ENCODE results near the gene NPAS3.

The NPAS3 gene

DNA sequence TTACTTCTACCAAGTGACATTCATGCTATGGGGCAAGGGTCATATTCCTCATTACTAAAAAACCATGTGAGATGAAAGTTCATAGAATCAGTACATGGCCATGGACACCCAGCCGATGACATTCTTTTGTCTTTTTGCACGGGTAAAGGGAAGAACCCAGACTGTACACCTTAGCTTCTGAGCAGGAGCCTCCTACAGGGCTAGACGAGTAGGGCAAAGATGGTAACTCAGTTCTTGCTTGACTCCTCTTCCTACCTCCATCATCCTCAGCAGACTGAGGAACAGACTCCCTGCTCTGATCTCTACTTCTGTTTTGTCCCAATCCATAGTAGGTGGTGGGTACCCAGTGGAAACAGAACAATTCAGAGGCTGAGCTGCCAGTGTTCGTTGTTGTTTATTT lies 281.3 kb downstream of the NPAS3 start:
- H3K36me3 ChIP-seq (ENCODE audit: control insufficient read depth, insufficient read depth, low read length): no peaks in the 10 kb centered on the region
- no peak overlapping the region for H3K4me3 ChIP-seq (ENCODE audit: low read depth, low read length)
- no peaks in the 10 kb centered on the region for H3K9me3 ChIP-seq (ENCODE audit: control insufficient read depth, insufficient read depth, low read depth, low read length)
- no peak overlapping the region for H3K9ac ChIP-seq (ENCODE audit: low read length)
- no peak overlapping the region for H3K27ac ChIP-seq (ENCODE audit: low read depth, low read length)
- no peaks in the 10 kb centered on the region for H3K4me1 ChIP-seq (ENCODE audit: control insufficient read depth, insufficient read depth, low read length)
- H3K27me3 ChIP-seq (ENCODE audit: control insufficient read depth, insufficient read depth, low read length): no peaks in the 10 kb centered on the region

DNA sequence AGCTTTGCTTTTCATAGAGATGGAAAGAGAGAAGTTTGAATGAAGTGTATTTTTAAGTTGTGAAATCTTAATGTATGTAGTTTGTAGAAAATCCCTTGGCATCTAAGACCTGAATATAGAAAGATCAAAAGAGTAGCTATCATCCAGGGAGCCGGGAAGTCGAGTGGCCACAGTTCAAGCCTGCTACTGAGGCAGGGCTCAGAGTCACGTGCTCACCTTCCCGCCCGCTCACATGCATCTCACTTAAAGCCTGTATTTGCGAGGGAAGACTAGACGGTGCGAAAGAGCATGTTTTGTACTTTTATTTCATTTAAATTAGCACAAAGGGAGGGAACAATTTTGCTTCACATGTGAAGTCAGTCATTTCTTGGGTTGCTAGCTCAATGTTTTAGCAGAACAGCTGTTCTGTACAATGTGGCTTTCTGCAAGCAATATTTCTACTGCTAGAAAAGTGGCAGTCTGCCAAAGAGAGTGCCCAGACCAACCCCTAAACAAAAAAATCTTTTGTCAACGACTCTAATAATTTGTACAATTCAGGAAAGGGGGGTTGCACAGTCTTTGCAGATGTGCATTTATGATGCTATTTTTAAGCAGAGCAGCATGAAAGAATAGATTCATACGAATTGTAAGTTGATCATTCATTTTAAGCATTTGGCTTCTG lies 290.7 kb downstream of the NPAS3 start:
- no peak overlapping the region for H3K27ac ChIP-seq (ENCODE audit: low read depth, low read length)
- H3K9me3 ChIP-seq (ENCODE audit: control insufficient read depth, insufficient read depth, low read depth, low read length): no peaks in the 10 kb centered on the region
- no peaks in the 10 kb centered on the region for H3K36me3 ChIP-seq (ENCODE audit: control insufficient read depth, insufficient read depth, low read length)
- H3K4me3 ChIP-seq (ENCODE audit: low read depth, low read length): no peak overlapping the region
- no peaks in the 10 kb centered on the region for H3K27me3 ChIP-seq (ENCODE audit: control insufficient read depth, insufficient read depth, low read length)
- H3K9ac ChIP-seq (ENCODE audit: low read length): no peak overlapping the region
- no peaks in the 10 kb centered on the region; the same call in 1 of the 2 replicates for H3K4me1 ChIP-seq (ENCODE audit: control insufficient read depth, insufficient read depth, low read length)

DNA sequence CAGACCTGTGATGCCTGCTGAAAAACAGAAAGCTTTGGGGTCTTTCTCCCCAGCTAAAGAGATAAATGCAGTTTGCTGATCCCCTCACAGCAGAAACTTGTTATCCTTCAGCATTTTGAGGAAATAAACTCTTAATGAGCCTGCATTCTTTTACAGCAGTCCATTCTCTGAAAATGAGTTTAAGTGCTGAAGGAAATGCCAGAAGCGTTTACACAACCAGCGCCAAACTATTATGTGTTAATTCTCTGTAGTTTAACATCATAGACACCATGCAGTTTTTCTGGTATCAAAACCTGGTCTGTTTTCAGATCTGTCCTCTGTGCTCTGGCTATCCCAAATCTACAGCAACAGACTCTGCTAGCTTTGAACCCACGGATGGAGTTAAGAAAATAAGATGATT lies 291.3 kb downstream of the NPAS3 start:
- Histone ChIP-seq H3K4me3 (ENCODE audit: low read depth, low read length) (no peak overlapping the region), H3K9me3 (ENCODE audit: control insufficient read depth, insufficient read depth, low read depth, low read length) (no peaks in the 10 kb centered on the region), H3K27me3 (ENCODE audit: control insufficient read depth, insufficient read depth, low read length) (no peaks in the 10 kb centered on the region), H3K27ac (ENCODE audit: low read depth, low read length) (no peak overlapping the region), H3K9ac (ENCODE audit: low read length) (no peak overlapping the region), H3K4me1 (ENCODE audit: control insufficient read depth, insufficient read depth, low read length) (no peaks in the 10 kb centered on the region; the same call in 1 of the 2 replicates), H3K36me3 (ENCODE audit: control insufficient read depth, insufficient read depth, low read length) (no peaks in the 10 kb centered on the region)

DNA sequence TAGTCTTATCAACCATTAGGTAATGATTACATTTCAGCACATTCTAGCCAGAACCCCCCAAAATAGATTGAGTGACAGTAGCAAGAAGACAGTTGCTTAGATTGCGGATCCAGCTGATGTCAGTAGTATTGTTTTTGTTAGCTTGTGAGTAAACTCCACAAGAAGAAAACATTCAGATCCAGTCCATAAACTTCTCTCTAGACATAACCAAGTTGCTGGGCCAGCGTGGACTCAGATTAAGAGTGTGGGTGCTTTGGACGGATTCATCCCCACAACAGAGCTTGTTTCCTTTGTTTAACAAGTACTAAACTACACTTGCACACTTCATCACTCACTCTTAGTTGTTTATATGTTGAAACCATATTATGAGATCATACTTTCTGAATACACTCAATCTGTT lies 293.4 kb downstream of the NPAS3 start:
- Histone ChIP-seq H3K27ac (ENCODE audit: low read depth, low read length) (no peak overlapping the region), H3K4me1 (ENCODE audit: control insufficient read depth, insufficient read depth, low read length) (peaks cover 2% of the 10 kb centered on the region), H3K27me3 (ENCODE audit: control insufficient read depth, insufficient read depth, low read length) (no peaks in the 10 kb centered on the region), H3K9me3 (ENCODE audit: control insufficient read depth, insufficient read depth, low read depth, low read length) (no peaks in the 10 kb centered on the region), H3K36me3 (ENCODE audit: control insufficient read depth, insufficient read depth, low read length) (no peaks in the 10 kb centered on the region), H3K4me3 (ENCODE audit: low read depth, low read length) (no peak overlapping the region), H3K9ac (ENCODE audit: low read length) (no peak overlapping the region)

DNA sequence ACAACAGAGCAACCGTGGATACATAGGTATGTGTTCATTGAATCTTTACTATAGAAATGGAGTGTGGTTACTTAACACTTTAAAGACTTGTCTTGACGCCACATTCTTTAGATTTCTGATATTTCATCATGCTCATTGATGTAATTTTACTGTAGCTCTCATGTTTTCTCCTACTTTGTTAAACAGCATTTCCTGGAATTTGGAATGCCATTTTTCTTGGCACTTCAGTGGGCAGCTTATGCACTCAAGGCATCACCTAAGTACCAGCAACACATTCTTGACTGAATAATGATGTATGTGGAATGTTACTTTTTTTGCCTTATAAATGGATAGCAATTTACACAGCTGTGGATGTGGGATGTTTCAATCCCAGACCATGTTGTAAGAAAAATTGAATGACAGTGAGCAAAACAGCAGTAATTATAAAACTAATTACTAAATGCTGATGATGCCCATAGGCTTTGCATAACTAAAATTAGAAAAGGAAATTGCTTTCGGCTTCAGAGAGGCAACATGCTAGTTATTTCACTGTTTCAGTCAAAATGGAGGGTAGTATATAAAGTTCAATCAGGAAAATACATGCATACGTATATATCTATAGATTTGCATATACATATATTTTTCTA lies 298.5 kb downstream of the NPAS3 start:
- no peak overlapping the region for H3K9ac ChIP-seq (ENCODE audit: low read length)
- H3K4me3 ChIP-seq (ENCODE audit: low read depth, low read length): no peak overlapping the region
- H3K4me1 ChIP-seq (ENCODE audit: control insufficient read depth, insufficient read depth, low read length): peaks cover 6% of the 10 kb centered on the region
- H3K27ac ChIP-seq (ENCODE audit: low read depth, low read length): no peak overlapping the region
- no peaks in the 10 kb centered on the region for H3K9me3 ChIP-seq (ENCODE audit: control insufficient read depth, insufficient read depth, low read depth, low read length)
- H3K27me3 ChIP-seq (ENCODE audit: control insufficient read depth, insufficient read depth, low read length): no peaks in the 10 kb centered on the region
- H3K36me3 ChIP-seq (ENCODE audit: control insufficient read depth, insufficient read depth, low read length): no peaks in the 10 kb centered on the region

DNA sequence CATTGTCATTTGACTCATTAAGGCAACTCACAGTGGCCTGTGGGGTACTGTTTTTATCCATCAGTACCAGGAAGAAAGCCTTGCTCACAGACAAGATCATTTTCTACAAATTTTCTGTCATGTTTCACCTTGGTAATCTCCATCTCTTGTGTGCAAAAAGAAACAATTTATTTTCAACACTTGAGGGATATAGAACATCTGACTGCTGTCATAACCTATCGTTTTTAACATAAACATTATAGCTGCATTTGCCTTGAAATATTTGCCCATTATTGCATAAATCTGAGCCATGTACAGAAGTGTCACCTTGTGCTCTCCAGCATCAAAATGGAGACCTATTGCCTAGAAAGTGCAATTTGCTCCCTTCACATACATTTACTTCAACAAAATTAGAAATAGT lies 300.8 kb downstream of the NPAS3 start:
- H3K9ac ChIP-seq (ENCODE audit: low read length): no peak overlapping the region
- H3K4me3 ChIP-seq (ENCODE audit: low read depth, low read length): no peak overlapping the region
- H3K36me3 ChIP-seq (ENCODE audit: control insufficient read depth, insufficient read depth, low read length): no peaks in the 10 kb centered on the region
- no peaks in the 10 kb centered on the region for H3K27me3 ChIP-seq (ENCODE audit: control insufficient read depth, insufficient read depth, low read length)
- no peak overlapping the region for H3K27ac ChIP-seq (ENCODE audit: low read depth, low read length)
- peaks cover 6% of the 10 kb centered on the region for H3K4me1 ChIP-seq (ENCODE audit: control insufficient read depth, insufficient read depth, low read length)
- H3K9me3 ChIP-seq (ENCODE audit: control insufficient read depth, insufficient read depth, low read depth, low read length): no peaks in the 10 kb centered on the region

DNA sequence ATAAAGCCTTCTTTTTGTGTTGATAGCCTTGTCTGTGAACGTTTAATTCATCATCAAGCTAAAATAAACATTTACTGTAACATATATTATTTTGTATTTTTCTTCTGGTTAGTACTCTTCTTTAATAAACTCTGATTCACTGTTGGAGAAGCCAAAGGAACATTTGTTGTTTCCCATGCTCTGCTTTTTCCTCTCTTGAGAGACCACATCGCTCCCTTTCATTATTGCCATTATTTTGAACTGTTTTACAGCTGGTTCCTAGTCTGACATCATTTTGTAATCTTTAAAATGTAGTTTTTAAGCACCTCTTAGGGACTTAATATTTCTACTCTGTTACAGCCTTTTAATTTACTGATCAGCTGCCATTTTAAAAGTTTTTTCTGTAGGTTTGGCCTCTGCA lies 301.8 kb downstream of the NPAS3 start:
- H3K27me3 ChIP-seq (ENCODE audit: control insufficient read depth, insufficient read depth, low read length): no peaks in the 10 kb centered on the region
- H3K36me3 ChIP-seq (ENCODE audit: control insufficient read depth, insufficient read depth, low read length): no peaks in the 10 kb centered on the region
- H3K4me3 ChIP-seq (ENCODE audit: low read depth, low read length): no peak overlapping the region
- H3K9ac ChIP-seq (ENCODE audit: low read length): no peak overlapping the region
- peaks cover 6% of the 10 kb centered on the region for H3K4me1 ChIP-seq (ENCODE audit: control insufficient read depth, insufficient read depth, low read length)
- no peak overlapping the region for H3K27ac ChIP-seq (ENCODE audit: low read depth, low read length)
- H3K9me3 ChIP-seq (ENCODE audit: control insufficient read depth, insufficient read depth, low read depth, low read length): no peaks in the 10 kb centered on the region

DNA sequence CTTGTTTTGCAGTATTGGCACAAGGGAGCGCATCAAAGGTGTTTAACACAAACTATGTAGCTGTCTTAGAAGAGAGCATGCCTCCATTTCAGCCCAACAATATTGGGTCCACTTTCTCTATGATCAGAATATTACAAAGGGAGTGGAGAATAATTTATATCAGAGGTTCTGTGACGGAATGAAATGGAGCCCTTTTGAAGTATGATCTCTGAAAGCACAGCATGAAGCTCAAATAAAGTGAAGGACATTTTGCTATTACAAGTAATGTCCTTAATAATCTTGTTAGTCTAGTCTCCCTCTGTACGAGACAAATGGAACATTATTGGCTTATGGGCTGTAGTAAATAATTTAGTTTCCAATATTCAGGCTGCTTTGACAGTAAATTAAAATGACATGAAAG lies 302.7 kb downstream of the NPAS3 start:
- Histone ChIP-seq H3K9me3 (ENCODE audit: control insufficient read depth, insufficient read depth, low read depth, low read length) (no peaks in the 10 kb centered on the region), H3K36me3 (ENCODE audit: control insufficient read depth, insufficient read depth, low read length) (no peaks in the 10 kb centered on the region), H3K27ac (ENCODE audit: low read depth, low read length) (no peak overlapping the region), H3K4me1 (ENCODE audit: control insufficient read depth, insufficient read depth, low read length) (peaks cover 6% of the 10 kb centered on the region), H3K27me3 (ENCODE audit: control insufficient read depth, insufficient read depth, low read length) (no peaks in the 10 kb centered on the region), H3K9ac (ENCODE audit: low read length) (no peak overlapping the region), H3K4me3 (ENCODE audit: low read depth, low read length) (no peak overlapping the region)

DNA sequence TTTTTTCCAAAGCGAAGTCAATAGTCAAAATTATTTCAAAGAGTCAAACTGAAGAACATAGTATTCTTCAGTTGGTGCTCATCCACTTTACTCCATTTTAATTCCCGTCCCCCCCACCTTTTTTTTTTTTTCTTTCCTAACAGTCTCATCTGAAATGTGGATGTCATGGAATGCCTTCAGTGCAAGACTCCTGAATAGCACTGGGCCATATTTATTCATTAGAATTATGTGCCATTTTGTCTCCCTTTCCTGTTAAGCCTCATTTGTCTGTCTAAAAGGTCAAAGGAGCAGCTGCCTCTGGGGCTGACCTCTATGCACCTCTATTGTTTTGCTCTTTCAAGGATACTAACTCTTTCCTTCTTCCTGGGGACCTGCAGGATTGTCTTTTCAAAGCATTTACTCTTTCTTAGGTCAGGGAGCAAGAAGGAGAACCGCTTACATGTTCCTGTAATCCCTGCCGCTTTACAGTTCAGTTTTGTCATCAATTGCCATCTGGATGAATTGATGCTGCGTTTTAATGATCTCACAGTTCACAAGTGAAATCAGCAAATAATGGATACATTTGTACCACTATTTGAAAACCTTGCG lies 310.6 kb downstream of the NPAS3 start:
- Histone ChIP-seq H3K4me1 (ENCODE audit: control insufficient read depth, insufficient read depth, low read length) (peaks cover 7% of the 10 kb centered on the region; the same call in 1 of the 2 replicates), H3K4me3 (ENCODE audit: low read depth, low read length) (no peak overlapping the region), H3K27me3 (ENCODE audit: control insufficient read depth, insufficient read depth, low read length) (no peaks in the 10 kb centered on the region), H3K9ac (ENCODE audit: low read length) (no peak overlapping the region), H3K9me3 (ENCODE audit: control insufficient read depth, insufficient read depth, low read depth, low read length) (no peaks in the 10 kb centered on the region), H3K36me3 (ENCODE audit: control insufficient read depth, insufficient read depth, low read length) (no peaks in the 10 kb centered on the region), H3K27ac (ENCODE audit: low read depth, low read length) (no peak overlapping the region)

DNA sequence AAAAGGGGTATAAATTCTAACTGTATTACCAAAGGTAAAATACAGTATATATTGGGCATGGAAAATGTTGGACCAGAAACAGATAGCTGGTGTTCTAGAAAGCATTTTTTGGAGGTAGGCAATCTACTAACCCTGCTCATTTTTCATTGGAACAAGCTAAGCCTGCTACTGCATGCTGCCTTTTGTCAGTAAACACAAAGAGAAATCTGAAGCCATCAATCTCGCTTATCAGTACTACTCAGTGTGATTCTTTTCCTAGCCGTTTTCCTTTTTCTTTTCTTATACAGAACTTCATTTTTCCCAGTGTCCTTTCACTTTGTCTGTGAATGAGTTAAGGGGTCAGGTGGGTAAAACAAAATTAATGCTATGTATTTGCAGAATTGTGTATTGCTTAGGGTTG lies 312.3 kb downstream of the NPAS3 start:
- no peak overlapping the region for H3K27ac ChIP-seq (ENCODE audit: low read depth, low read length)
- H3K36me3 ChIP-seq (ENCODE audit: control insufficient read depth, insufficient read depth, low read length): no peaks in the 10 kb centered on the region
- H3K4me3 ChIP-seq (ENCODE audit: low read depth, low read length): no peak overlapping the region
- peaks cover 8% of the 10 kb centered on the region; the same call in 1 of the 2 replicates for H3K4me1 ChIP-seq (ENCODE audit: control insufficient read depth, insufficient read depth, low read length)
- no peaks in the 10 kb centered on the region for H3K27me3 ChIP-seq (ENCODE audit: control insufficient read depth, insufficient read depth, low read length)
- no peak overlapping the region for H3K9ac ChIP-seq (ENCODE audit: low read length)
- H3K9me3 ChIP-seq (ENCODE audit: control insufficient read depth, insufficient read depth, low read depth, low read length): no peaks in the 10 kb centered on the region

DNA sequence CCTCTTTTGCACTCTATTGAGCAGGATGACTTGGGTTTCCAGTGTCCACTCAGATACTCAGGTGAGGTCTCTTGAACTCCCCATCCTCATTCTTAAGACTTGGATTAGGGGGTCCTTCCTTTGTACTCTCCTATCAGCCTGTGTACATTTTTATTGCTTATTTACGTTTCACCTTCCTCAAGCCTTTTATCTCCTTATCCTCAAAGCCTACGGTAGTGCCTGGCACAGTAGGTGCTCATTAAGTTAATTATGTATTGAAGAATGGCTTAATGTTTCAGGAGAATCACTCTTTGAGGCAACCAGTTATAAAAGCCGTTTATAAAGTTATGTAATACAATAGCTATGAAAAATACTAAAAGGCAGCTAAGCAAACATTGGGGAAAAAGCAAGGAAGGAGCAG lies 315.7 kb downstream of the NPAS3 start:
- no peaks in the 10 kb centered on the region for H3K9me3 ChIP-seq (ENCODE audit: control insufficient read depth, insufficient read depth, low read depth, low read length)
- no peak overlapping the region for H3K9ac ChIP-seq (ENCODE audit: low read length)
- no peak overlapping the region for H3K4me3 ChIP-seq (ENCODE audit: low read depth, low read length)
- peaks cover 8% of the 10 kb centered on the region; the same call in 1 of the 2 replicates for H3K4me1 ChIP-seq (ENCODE audit: control insufficient read depth, insufficient read depth, low read length)
- no peaks in the 10 kb centered on the region for H3K36me3 ChIP-seq (ENCODE audit: control insufficient read depth, insufficient read depth, low read length)
- H3K27me3 ChIP-seq (ENCODE audit: control insufficient read depth, insufficient read depth, low read length): no peaks in the 10 kb centered on the region
- no peak overlapping the region for H3K27ac ChIP-seq (ENCODE audit: low read depth, low read length)

All from HUES6 (cell line).